ENCODE measurements around the gene ELMO3.
A peak's percentile ranks its signal among the peaks of the same experiment; 100 is the strongest.

The ELMO3 gene

DNA sequence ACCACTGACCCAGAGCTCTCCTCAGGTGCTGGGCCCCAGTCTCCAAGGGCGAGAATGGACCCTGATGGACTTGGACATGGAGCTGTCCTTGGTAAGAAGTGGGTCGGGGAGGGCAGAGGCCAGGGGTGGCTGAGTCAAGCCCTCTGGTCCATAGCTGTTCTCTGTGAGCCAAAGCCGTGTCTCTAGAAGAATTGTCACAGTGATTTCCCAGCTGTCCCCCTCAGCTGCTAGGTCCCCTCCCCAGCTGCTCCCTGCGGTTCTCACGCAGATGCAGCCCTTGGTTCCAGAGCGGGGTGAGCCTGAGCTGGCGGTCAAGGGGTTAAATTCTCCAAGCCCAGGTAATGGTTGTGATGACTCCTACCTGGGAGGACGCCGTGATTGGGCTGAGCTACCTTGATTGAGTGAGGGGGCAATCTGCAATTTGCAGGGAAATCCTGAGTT is 29.9 kb upstream of the ELMO3 start:
- Histone ChIP-seq H3K4me2 (ENCODE audit: low read length) (peak overlapping the region; percentile 90), H3K27ac (ENCODE audit: low read length) (peak overlapping the region; percentile 88; the same call in 1 of the 2 replicates), H3K27me3 (ENCODE audit: low read depth, low read length) (no peaks in the 10 kb centered on the region)

DNA sequence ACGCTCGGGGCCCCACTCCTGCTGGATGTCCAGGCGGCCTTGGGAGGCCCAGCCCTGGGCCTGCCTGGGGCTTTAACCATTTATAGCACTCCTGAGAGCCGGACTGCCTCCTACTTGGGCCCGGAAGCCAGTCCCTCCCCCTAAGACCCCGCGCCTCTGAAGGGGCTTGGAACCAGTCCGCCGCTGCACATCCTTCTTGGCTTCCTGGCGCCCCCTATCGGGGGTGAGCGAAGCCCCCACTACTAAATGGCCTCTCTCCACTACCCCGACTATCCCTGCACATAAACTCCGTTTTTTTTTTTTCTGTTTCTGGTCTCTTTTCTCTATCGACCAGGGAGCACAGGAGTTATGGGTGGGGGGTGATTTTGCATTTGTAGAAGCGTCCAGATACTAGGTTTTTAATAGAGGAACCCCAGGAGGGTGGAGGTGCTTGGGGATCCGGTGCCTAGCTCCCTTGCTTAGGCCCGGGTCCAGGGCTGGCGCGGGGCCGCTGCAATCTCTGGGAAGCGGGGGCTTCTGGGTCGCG is 29.2 kb upstream of the ELMO3 start:
- Histone ChIP-seq H3K4me1 (ENCODE audit: low read length) (peaks cover 67% of the 10 kb centered on the region), H3K9ac (ENCODE audit: low read length) (peak overlapping the region; percentile 78), H3K79me2 (ENCODE audit: low read length) (peaks cover 10% of the 10 kb centered on the region; the same call in 1 of the 2 replicates), H3K4me3 (ENCODE audit: low read length) (peak overlapping the region; percentile 71), H3K9me3 (ENCODE audit: insufficient read depth, low read length) (no peaks in the 10 kb centered on the region), H2AFZ (ENCODE audit: low read depth, low read length) (0 out of 2 replicates have a peak overlapping the region, but pooled peaks have one; percentile 7), H3K27ac (ENCODE audit: low read length) (peak overlapping the region; percentile 88), H3K4me2 (ENCODE audit: low read length) (peak overlapping the region; percentile 90), H4K20me1 (ENCODE audit: insufficient read depth, low read length) (no peaks in the 10 kb centered on the region), H3K36me3 (replicated peaks; ENCODE audit: low read depth, low read length) (peaks cover 10% of the 10 kb centered on the region), H3K27me3 (ENCODE audit: low read depth, low read length) (no peaks in the 10 kb centered on the region)
- TF ChIP-seq CTCF (IDR thresholded peaks at IDR 0.05; ENCODE audit: low read depth, low read length): peak; percentile 82
- TF ChIP-seq EZH2phosphoT487 (IDR thresholded peaks at IDR 0.05; ENCODE audit: low read depth): no peak

More for the DNA sequence above, 29.9 kb upstream of the ELMO3 start:
- Histone ChIP-seq H3K4me3 (ENCODE audit: low read length) (peak overlapping the region; percentile 71; the same call in 1 of the 2 replicates), H3K36me3 (replicated peaks; ENCODE audit: low read depth, low read length) (peaks cover 10% of the 10 kb centered on the region), H2AFZ (ENCODE audit: low read depth, low read length) (no peak overlapping the region), H4K20me1 (ENCODE audit: insufficient read depth, low read length) (no peaks in the 10 kb centered on the region), H3K9me3 (ENCODE audit: insufficient read depth, low read length) (no peaks in the 10 kb centered on the region), H3K4me1 (ENCODE audit: low read length) (peaks cover 63% of the 10 kb centered on the region), H3K79me2 (ENCODE audit: low read length) (peaks cover 10% of the 10 kb centered on the region; the same call in 1 of the 2 replicates), H3K9ac (ENCODE audit: low read length) (no peak overlapping the region; the same call in 1 of the 2 replicates)
- TF ChIP-seq EZH2phosphoT487 (IDR thresholded peaks at IDR 0.05; ENCODE audit: low read depth): no peak
- TF ChIP-seq CTCF (IDR thresholded peaks at IDR 0.05; ENCODE audit: low read depth, low read length): no peak

- Histone ChIP-seq H3K9me3 (ENCODE audit: insufficient read depth, low read length) (no peaks in the 10 kb centered on the region), H3K4me3 (ENCODE audit: low read length) (peak within 1 kb of the TSS; percentile 80), H3K4me2 (ENCODE audit: low read length) (peak within 1 kb of the TSS; percentile 96), H3K27ac (ENCODE audit: low read length) (peak within 1 kb of the TSS; percentile 88), H2AFZ (ENCODE audit: low read depth, low read length) (0 out of 2 replicates have a peak within 1 kb of the TSS, but pooled peaks have one; percentile 7), H3K79me2 (ENCODE audit: low read length) (peaks cover 10% of the 10 kb centered on the region; the same call in 1 of the 2 replicates), H3K4me1 (ENCODE audit: low read length) (peaks cover 71% of the 10 kb centered on the region), H3K27me3 (ENCODE audit: low read depth, low read length) (no peaks in the 10 kb centered on the region), H3K36me3 (replicated peaks; ENCODE audit: low read depth, low read length) (peaks cover 17% of the 10 kb centered on the region), H4K20me1 (ENCODE audit: insufficient read depth, low read length) (no peaks in the 10 kb centered on the region), H3K9ac (ENCODE audit: low read length) (peak within 1 kb of the TSS; percentile 91)
- TF ChIP-seq EZH2phosphoT487 (IDR thresholded peaks at IDR 0.05; ENCODE audit: low read depth): no peak
- no peak for TF ChIP-seq CTCF (IDR thresholded peaks at IDR 0.05; ENCODE audit: low read depth, low read length)
These were observed 28.6 kb upstream of the ELMO3 start, which contains the start of gene NOL3 for GRCh38 chr16:67170168-67170948. NOL3 (plus strand) TSS chr16:67170538.

Data from OCI-LY3 (cell line).